ENCODE measurements around the gene USP17L20.
"Not testable (repeated sequence)": the region's sequence is repeated elsewhere in the genome, so short reads cannot be mapped to it uniquely, and the experiment has no call there.

USP17L20 gene

GRCh38 chr4:9257824-9258223, at the start of gene USP17L20:
Gene USP17L20, plus strand, starts transcription at chr4:9258124. Its CDS starts 0 bp downstream, at chr4:9258124.
- TF ChIP-seq YY1 (IDR thresholded peaks at IDR 0.05; ENCODE audit: low read depth); NFIC (IDR thresholded peaks at IDR 0.05); CEBPB (IDR thresholded peaks at IDR 0.05): not testable (repeated sequence)

DNA sequence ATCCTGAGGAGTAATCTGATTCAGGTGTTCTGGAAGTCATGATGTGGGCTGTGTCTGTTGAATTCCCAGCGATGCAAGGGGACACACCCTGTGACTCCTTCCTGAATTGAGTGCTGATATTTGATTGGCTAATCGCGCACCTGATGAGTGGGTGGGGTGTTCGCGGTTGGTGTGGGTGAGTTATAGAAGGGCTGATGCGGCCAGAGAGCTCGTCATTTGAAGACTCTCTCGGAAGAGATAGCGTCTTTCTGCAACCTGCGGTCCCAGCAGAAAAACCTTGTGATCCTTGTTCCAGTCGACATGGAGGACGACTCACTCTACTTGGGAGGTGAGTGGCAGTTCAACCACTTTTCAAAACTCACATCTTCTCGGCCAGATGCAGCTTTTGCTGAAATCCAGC, 47.6 kb upstream of the USP17L20 start, which contains the start of gene USP17L10:
TSS of gene USP17L10 (plus strand) at position 301 of the 400 bp plus-strand sequence. CDS start at position 301, 0 bp downstream.
- TF ChIP-seq TAF1 (IDR thresholded peaks at IDR 0.05; ENCODE audit: low read depth); EGR1 (IDR thresholded peaks at IDR 0.05); ZBTB7A (IDR thresholded peaks at IDR 0.05; ENCODE audit: low read depth): not testable (repeated sequence)

DNA sequence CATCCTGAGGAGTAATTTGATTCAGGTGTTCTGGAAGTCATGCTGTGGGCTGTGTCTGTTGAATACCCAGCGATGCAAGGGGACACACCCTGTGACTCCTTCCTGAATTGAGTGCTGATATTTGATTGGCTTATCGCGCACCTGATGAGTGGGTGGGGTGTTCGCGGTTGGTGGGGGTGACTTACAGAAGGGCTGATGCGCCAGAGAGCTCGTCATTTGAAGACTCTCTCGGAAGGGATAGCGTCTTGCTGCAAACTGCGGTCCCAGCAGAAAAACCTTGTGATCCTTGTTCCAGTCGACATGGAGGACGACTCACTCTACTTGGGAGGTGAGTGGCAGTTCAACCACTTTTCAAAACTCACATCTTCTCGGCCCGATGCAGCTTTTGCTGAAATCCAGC, 42.8 kb upstream of the USP17L20 start, which contains the start of gene USP17L11:
TSS of gene USP17L11 (plus strand) at position 301 of the 400 bp plus-strand sequence. CDS start at position 301, 0 bp downstream.
- TF ChIP-seq, protein P1, sequence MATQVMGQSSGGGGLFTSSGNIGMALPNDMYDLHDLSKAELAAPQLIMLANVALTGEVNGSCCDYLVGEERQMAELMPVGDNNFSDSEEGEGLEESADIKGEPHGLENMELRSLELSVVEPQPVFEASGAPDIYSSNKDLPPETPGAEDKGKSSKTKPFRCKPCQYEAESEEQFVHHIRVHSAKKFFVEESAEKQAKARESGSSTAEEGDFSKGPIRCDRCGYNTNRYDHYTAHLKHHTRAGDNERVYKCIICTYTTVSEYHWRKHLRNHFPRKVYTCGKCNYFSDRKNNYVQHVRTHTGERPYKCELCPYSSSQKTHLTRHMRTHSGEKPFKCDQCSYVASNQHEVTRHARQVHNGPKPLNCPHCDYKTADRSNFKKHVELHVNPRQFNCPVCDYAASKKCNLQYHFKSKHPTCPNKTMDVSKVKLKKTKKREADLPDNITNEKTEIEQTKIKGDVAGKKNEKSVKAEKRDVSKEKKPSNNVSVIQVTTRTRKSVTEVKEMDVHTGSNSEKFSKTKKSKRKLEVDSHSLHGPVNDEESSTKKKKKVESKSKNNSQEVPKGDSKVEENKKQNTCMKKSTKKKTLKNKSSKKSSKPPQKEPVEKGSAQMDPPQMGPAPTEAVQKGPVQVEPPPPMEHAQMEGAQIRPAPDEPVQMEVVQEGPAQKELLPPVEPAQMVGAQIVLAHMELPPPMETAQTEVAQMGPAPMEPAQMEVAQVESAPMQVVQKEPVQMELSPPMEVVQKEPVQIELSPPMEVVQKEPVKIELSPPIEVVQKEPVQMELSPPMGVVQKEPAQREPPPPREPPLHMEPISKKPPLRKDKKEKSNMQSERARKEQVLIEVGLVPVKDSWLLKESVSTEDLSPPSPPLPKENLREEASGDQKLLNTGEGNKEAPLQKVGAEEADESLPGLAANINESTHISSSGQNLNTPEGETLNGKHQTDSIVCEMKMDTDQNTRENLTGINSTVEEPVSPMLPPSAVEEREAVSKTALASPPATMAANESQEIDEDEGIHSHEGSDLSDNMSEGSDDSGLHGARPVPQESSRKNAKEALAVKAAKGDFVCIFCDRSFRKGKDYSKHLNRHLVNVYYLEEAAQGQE (IDR thresholded peaks at IDR 0.05; ENCODE audit: low read depth), result not testable (repeated sequence)
- TF ChIP-seq EGR1, USF1 (IDR thresholded peaks at IDR 0.05): not testable (repeated sequence)

DNA sequence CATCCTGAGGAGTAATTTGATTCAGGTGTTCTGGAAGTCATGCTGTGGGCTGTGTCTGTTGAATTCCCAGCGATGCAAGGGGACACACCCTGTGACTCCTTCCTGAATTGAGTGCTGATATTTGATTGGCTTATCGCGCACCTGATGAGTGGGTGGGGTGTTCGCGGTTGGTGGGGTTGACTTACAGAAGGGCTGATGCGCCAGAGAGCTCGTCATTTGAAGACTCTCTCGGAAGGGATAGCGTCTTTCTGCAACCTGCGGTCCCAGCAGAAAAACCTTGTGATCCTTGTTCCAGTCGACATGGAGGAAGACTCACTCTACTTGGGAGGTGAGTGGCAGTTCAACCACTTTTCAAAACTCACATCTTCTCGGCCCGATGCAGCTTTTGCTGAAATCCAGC, 38.1 kb upstream of the USP17L20 start, which contains the start of gene USP17L12:
TSS of gene USP17L12 (plus strand) at position 301 of the 400 bp plus-strand sequence. CDS start at position 301, 0 bp downstream.
- not testable (repeated sequence) for TF ChIP-seq FOXM1 (IDR thresholded peaks at IDR 0.05; ENCODE audit: borderline replicate concordance, low read depth); USF1 (IDR thresholded peaks at IDR 0.05)
- TF ChIP-seq, protein P1 (IDR thresholded peaks at IDR 0.05; ENCODE audit: low read depth), result not testable (repeated sequence)

GRCh38 chr4:9224596-9224995, 33.3 kb upstream of the USP17L20 start, which contains the start of gene USP17L13:
Gene USP17L13, plus strand, starts transcription at chr4:9224896. Its CDS starts 0 bp downstream, at chr4:9224896.
- TF ChIP-seq CREB1 (IDR thresholded peaks at IDR 0.05; ENCODE audit: low read depth); CEBPB (IDR thresholded peaks at IDR 0.05); EGR1 (IDR thresholded peaks at IDR 0.05): not testable (repeated sequence)

- not testable (repeated sequence) for TF ChIP-seq EP300 (IDR thresholded peaks at IDR 0.05; ENCODE audit: borderline replicate concordance); CEBPB (IDR thresholded peaks at IDR 0.05); TCF12 (IDR thresholded peaks at IDR 0.05; ENCODE audit: low read depth)
These were observed 23.8 kb upstream of the USP17L20 start, which contains the start of gene USP17L15 for GRCh38 chr4:9234085-9234484. Gene USP17L15, plus strand, starts transcription at chr4:9234385. Its CDS starts 0 bp downstream, at chr4:9234385.

- TF ChIP-seq RAD21 (IDR thresholded peaks at IDR 0.05; ENCODE audit: low read depth); USF1 (IDR thresholded peaks at IDR 0.05); TCF12 (IDR thresholded peaks at IDR 0.05; ENCODE audit: low read depth): not testable (repeated sequence)
These were observed 14.3 kb upstream of the USP17L20 start, which contains the start of gene USP17L17 for GRCh38 chr4:9243579-9243978. Gene USP17L17, plus strand, starts transcription at chr4:9243879. Its CDS starts 0 bp downstream, at chr4:9243879.

All from Ishikawa (cell line).